OCI-LY7 (cell line): Measurements from ENCODE around the gene SPDL1.

Experiments
- CTCF ChIP-seq: fragments of 200-600 bp; sonication (generic); conservative IDR thresholded peaks from 2 replicates; pipeline ENCODE4 v1.5.1; 2014; ENCODE audit warnings: mild to moderate bottlenecking, antibody characterized with exemption, low read length, moderate library complexity, mixed read lengths
- EZH2phosphoT487 ChIP-seq: fragments of 200-600 bp; sonication (generic); IDR thresholded peaks from 2 replicates; pipeline ENCODE4 v1.6.1; 2018; ENCODE audit warnings: low read depth, borderline replicate concordance, mild to moderate bottlenecking, mixed run types, antibody characterized with exemption, low read length, moderate library complexity, mixed read lengths

GRCh38 chr5:169609716-169610115 lies 26.1 kb downstream of the SPDL1 start:
- TF ChIP-seq CTCF (no peak), EZH2phosphoT487 (no peak)
